KMS-11 (cell line): Measurements from ENCODE around the gene MRPL28.

Source experiments
- H2AFZ ChIP-seq: fragments of 200-600 bp; sonication (generic); 2 replicates; pipeline ENCODE4 v1.6.1; 2016; ENCODE audit warnings: antibody characterized with exemption, mixed run types, low read depth
- H3K27ac ChIP-seq: fragments of 200-600 bp; sonication (generic); 2 replicates; pipeline ENCODE4 v1.6.1; 2016; ENCODE audit warnings: mild to moderate bottlenecking, mixed run types
- H3K27me3 ChIP-seq: fragments of 200-600 bp; sonication (generic); 2 replicates; pipeline ENCODE4 v1.6.1; 2017; ENCODE audit warnings: mild to moderate bottlenecking, low read depth, mixed run types, moderate library complexity; ENCODE audit not compliant: insufficient read depth
- H3K36me3 ChIP-seq: fragments of 200-600 bp; sonication (generic); 2 replicates; pipeline ENCODE4 v1.6.1; 2017; ENCODE audit warnings: mild to moderate bottlenecking, mixed run types; ENCODE audit not compliant: insufficient read depth
- H3K4me1 ChIP-seq: fragments of 200-600 bp; sonication (generic); 2 replicates; pipeline ENCODE4 v1.6.1; 2016; ENCODE audit warnings: mild to moderate bottlenecking, low read depth, mixed run types; ENCODE audit not compliant: poor library complexity, severe bottlenecking
- H3K4me2 ChIP-seq: fragments of 200-600 bp; sonication (generic); 2 replicates; pipeline ENCODE4 v1.7.0; 2016; ENCODE audit warnings: mild to moderate bottlenecking, mixed run types
- H3K4me3 ChIP-seq: fragments of 200-600 bp; sonication (generic); IDR thresholded peaks from 2 replicates; pipeline ENCODE4 v1.6.1; 2017; ENCODE audit warnings: low read depth, low read length, mixed read lengths; ENCODE audit not compliant: insufficient read depth
- H3K79me2 ChIP-seq: fragments of 200-600 bp; sonication (generic); 2 replicates; pipeline ENCODE4 v1.6.1; 2016; ENCODE audit warnings: low read depth, mixed run types; ENCODE audit not compliant: insufficient read depth
- H3K9ac ChIP-seq: fragments of 200-600 bp; sonication (generic); 2 replicates; pipeline ENCODE4 v1.6.1; 2016; ENCODE audit warnings: mild to moderate bottlenecking, mixed run types
- H4K20me1 ChIP-seq: fragments of 200-600 bp; sonication (generic); 2 replicates; pipeline ENCODE4 v1.6.1; 2016; ENCODE audit warnings: mild to moderate bottlenecking, mixed run types; ENCODE audit not compliant: insufficient read depth
- TF ChIP-seq, protein P1 (sequence below): fragments of 200-600 bp; sonication (generic); conservative IDR thresholded peaks from 2 replicates; pipeline ENCODE4 v1.6.1; 2017; ENCODE audit warnings: low read depth, mild to moderate bottlenecking, antibody characterized with exemption, low read length, moderate library complexity, mixed read lengths

The MRPL28 gene

DNA sequence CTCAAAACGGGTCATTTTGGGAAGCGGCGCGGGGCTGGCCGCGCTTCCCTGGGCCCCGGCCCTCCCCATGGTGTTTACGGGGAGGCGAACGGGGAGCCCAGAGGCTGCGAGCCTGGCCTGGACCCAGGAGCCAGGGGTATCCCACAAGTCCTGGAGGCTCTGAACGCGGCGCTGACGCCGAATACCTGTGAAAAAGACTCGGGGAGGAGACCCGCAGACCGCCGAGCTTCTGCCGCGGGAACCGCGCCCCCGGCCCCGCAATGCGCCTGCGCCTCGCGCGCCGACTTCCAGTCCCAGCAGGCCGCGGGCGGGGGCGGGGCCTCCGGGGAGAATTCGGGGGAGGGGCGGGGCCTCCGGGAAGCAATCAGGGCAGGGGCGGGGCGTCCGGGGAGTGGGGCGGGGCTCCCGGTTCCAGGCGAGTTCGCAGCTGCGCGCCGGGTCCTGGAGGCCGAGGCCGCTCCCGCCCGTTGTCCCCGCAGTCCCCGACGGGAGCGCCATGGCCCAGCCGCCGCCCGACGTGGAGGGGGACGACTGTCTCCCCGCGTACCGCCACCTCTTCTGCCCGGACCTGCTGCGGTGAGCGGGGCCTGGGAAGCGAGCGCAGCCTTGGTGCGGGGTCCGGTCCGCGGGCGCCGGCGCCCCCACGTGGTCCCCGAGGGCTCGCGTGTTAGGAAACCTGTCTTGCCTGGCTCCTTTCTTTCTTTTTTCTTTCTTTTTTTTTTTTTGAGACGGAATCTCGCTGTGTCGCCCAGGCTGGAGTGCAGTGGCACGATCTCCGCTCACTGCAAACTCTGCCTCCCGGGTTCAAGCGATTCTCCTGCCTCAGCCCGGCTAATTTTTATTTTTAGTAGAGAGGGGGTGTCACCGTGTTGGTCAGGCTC is 31.4 kb upstream of the MRPL28 start, which contains the start of gene DECR2:
Gene DECR2 (plus strand): TSS at position 418 of the 881 bp plus-strand sequence. CDS start 79 bp downstream, at position 497.
- no peaks in the 10 kb centered on the region for H3K79me2 ChIP-seq
- peak within 1 kb of the TSS; percentile 81 for H3K27ac ChIP-seq
- peak within 1 kb of the TSS; percentile 90 for H3K9ac ChIP-seq
- no peak within 1 kb of the TSS for H3K4me3 ChIP-seq
- no peaks in the 10 kb centered on the region for H3K36me3 ChIP-seq
- no peaks in the 10 kb centered on the region for H4K20me1 ChIP-seq
- peak within 1 kb of the TSS; percentile 64 for H3K4me2 ChIP-seq
- peaks cover 1% of the 10 kb centered on the region for H3K27me3 ChIP-seq
- TF ChIP-seq, protein P1, sequence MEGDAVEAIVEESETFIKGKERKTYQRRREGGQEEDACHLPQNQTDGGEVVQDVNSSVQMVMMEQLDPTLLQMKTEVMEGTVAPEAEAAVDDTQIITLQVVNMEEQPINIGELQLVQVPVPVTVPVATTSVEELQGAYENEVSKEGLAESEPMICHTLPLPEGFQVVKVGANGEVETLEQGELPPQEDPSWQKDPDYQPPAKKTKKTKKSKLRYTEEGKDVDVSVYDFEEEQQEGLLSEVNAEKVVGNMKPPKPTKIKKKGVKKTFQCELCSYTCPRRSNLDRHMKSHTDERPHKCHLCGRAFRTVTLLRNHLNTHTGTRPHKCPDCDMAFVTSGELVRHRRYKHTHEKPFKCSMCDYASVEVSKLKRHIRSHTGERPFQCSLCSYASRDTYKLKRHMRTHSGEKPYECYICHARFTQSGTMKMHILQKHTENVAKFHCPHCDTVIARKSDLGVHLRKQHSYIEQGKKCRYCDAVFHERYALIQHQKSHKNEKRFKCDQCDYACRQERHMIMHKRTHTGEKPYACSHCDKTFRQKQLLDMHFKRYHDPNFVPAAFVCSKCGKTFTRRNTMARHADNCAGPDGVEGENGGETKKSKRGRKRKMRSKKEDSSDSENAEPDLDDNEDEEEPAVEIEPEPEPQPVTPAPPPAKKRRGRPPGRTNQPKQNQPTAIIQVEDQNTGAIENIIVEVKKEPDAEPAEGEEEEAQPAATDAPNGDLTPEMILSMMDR = peak; percentile 70
- H2AFZ ChIP-seq = peak within 1 kb of the TSS; percentile 93
- peaks cover 18% of the 10 kb centered on the region for H3K4me1 ChIP-seq

DNA sequence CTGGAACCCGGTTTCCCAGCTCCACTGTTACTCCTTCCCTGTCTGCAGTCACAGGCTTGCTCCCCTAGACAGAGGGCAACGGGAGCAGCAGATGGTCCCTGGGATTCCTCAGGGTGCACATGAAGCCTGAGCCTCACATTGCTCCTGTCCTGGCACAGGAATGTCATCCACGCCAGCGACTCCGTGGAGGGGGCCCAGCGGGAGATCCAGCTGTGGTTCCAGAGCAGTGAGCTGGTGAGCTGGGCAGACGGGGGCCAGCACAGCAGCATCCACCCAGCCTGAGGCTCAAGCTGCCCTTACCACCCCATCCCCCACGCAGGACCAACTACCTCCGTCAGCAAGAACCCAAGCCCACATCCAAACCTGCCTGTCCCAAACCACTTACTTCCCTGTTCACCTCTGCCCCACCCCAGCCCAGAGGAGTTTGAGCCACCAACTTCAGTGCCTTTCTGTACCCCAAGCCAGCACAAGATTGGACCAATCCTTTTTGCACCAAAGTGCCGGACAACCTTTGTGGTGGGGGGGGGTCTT is 29.8 kb upstream of the MRPL28 start:
- no peak overlapping the region for H3K27ac ChIP-seq

DNA sequence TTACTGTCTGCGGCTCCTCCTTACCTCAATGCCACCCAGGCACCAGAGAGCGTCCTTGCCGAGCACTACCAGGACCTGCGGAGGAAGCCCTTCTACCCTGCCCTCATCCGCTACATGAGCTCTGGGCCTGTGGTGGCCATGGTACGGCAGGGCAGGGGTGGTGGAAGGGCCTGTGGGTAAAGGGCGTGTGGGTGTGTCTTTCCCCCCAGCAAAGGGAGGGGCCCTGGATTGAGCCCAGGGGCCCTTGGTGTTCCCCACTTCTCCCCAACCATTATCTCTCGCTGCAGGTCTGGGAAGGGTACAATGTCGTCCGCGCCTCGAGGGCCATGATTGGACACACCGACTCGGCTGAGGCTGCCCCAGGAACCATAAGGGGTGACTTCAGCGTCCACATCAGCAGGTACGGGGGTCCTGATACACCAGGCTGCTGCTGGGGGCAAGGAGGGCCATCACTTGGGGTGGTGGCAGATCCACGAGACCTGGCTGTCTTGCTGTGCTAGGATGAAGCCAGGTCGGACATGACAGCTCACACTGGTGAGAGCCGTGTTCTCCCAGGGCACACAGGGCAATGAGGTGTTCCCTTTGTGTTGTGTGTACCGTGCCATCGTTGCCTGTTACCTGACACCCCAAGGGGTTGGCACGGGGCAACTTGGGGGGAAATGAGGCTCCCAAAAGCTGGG is 29.1 kb upstream of the MRPL28 start:
- no peak overlapping the region for H3K9ac ChIP-seq

More for the DNA sequence above, 29.8 kb upstream of the MRPL28 start:
- Histone ChIP-seq H3K4me2 (peak overlapping the region; percentile 52), H3K4me3 (no peak overlapping the region), H4K20me1 (no peaks in the 10 kb centered on the region), H3K4me1 (peaks cover 21% of the 10 kb centered on the region), H3K9ac (no peak overlapping the region), H3K79me2 (no peaks in the 10 kb centered on the region), H3K36me3 (no peaks in the 10 kb centered on the region), H3K27me3 (peaks cover 17% of the 10 kb centered on the region), H2AFZ (no peak overlapping the region)
- TF ChIP-seq, protein P1 = no peak

More for the DNA sequence above, 29.1 kb upstream of the MRPL28 start:
- Histone ChIP-seq H3K79me2 (no peaks in the 10 kb centered on the region), H3K4me2 (no peak overlapping the region), H3K4me1 (peaks cover 21% of the 10 kb centered on the region), H3K36me3 (no peaks in the 10 kb centered on the region), H3K27ac (no peak overlapping the region), H3K27me3 (peaks cover 19% of the 10 kb centered on the region), H4K20me1 (no peaks in the 10 kb centered on the region), H2AFZ (no peak overlapping the region), H3K4me3 (no peak overlapping the region)
- TF ChIP-seq, protein P1 = no peak
